ENCODE measurements around the gene LCK. TPM values are rescaled to one million over a fixed set of nuclear protein-coding genes. Genes with fewer than 3 reads are reported as not detected.

LCK gene
- polyA plus RNA-seq, 1 of the 3 experiments (the other 2 are of a cell fraction) = not detected

- Histone ChIP-seq H3K27ac (ENCODE audit: low read depth in 2 of 2, low read length in 1 of 2) (no peak within 1 kb of the TSS), H3K27me3 (ENCODE audit: insufficient read depth) (no peaks in the 10 kb centered on the region), H3K4me2 (peak within 1 kb of the TSS; percentile 44; the same call in 1 of the 2 replicates), H3K36me3 (replicated peaks in 1 of 2; ENCODE audit: control insufficient read depth in 1 of 2, insufficient read depth in 2 of 2, low read length in 1 of 2) (no peaks in the 10 kb centered on the region), H3K9me3 (no peaks in the 10 kb centered on the region), H4K20me1 (ENCODE audit: insufficient read depth) (no peaks in the 10 kb centered on the region), H3K4me1 (ENCODE audit: control insufficient read depth in 1 of 2, insufficient read depth in 2 of 2, low read depth in 1 of 2, low read length in 1 of 2) (peaks cover 7 to 10% of the 10 kb centered on the region in 2 experiments; a peak in 3 of 4 replicates), H3K79me2 (ENCODE audit: insufficient read depth) (no peaks in the 10 kb centered on the region), H3F3A (replicated peaks; ENCODE audit: insufficient read depth) (peaks cover 3% of the 10 kb centered on the region), H3K9me2 (no peaks in the 10 kb centered on the region), H3K4me3 (ENCODE audit: low read depth in 2 of 2, low read length in 1 of 2) (peak within 1 kb of the TSS in 1 of 2 experiments; percentile 47; a peak in 1 of 4 replicates), H3K9ac (no peak within 1 kb of the TSS), H2AFZ (ENCODE audit: low read depth) (peak within 1 kb of the TSS; percentile 19; the same call in 1 of the 2 replicates)
- TF ChIP-seq EZH2phosphoT487 (IDR thresholded peaks at IDR 0.05; ENCODE audit: borderline replicate concordance, low read depth) (no peak), GATA2 (CRISPR knock-in tag; IDR thresholded peaks at IDR 0.05) (no peak), TCF12 (IDR thresholded peaks at IDR 0.05) (no peak), EP300 (IDR thresholded peaks at IDR 0.05; ENCODE audit: borderline replicate concordance in 1 of 2, low read depth in 1 of 2, low read length in 1 of 2) (no peak)
- TF ChIP-seq, protein P1, sequence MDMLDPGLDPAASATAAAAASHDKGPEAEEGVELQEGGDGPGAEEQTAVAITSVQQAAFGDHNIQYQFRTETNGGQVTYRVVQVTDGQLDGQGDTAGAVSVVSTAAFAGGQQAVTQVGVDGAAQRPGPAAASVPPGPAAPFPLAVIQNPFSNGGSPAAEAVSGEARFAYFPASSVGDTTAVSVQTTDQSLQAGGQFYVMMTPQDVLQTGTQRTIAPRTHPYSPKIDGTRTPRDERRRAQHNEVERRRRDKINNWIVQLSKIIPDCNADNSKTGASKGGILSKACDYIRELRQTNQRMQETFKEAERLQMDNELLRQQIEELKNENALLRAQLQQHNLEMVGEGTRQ (IDR thresholded peaks at IDR 0.05; ENCODE audit: borderline replicate concordance, low read depth, low read length) = no peak
- TF ChIP-seq, protein P2, sequence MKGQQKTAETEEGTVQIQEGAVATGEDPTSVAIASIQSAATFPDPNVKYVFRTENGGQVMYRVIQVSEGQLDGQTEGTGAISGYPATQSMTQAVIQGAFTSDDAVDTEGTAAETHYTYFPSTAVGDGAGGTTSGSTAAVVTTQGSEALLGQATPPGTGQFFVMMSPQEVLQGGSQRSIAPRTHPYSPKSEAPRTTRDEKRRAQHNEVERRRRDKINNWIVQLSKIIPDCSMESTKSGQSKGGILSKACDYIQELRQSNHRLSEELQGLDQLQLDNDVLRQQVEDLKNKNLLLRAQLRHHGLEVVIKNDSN (IDR thresholded peaks at IDR 0.05; ENCODE audit: borderline replicate concordance, low read depth) = peak; percentile 43; the same call in 1 of the 2 replicates
- POLR2A ChIA-PET = interaction anchor here (0.5 kb wide), 1 partner anchor 9 kb away, joined by 3 read pairs; no protein-coding TSS in a partner anchor
- no CpG with 5 or more reads among the region's 3 CpGs for WGBS (ENCODE audit: low lambda C conversion rate)
- CTCF ChIA-PET = interaction anchor here (1.0 to 5.4 kb wide), 8 partner anchors 8 to 59 kb away, joined by 3 to 45 read pairs (median 6); partner anchors contain the start of gene CCDC28B
- no peak for DNase-seq
These were observed 4.2 kb upstream of the LCK start, which contains the start of gene FAM167B for GRCh38 chr1:32246888-32247273. TSS of gene FAM167B (plus strand) at chr1:32247222. CDS start at chr1:32247422, 200 bp downstream.

DNA sequence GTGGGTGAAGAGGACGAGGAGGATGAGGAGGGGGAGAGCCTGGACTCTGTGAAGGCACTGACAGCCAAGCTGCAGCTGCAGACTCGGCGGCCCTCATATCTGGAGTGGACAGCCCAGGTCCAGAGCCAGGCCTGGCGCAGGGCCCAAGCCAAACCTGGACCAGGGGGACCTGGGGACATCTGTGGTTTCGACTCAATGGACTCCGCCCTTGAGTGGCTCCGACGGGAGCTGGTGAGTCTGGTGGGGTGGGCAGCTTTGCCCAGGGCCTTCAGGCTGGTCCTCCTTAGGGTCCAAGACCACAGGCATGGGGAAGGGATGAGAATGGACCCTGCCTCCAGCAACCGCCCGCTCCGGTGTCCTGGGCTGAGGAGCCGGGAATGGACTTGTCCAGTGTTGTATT lies 3.6 kb upstream of the LCK start:
- no peaks in the 10 kb centered on the region for H3K27me3 ChIP-seq (ENCODE audit: insufficient read depth)
- peaks cover 5 to 10% of the 10 kb centered on the region in 2 experiments; a peak in 3 of 4 replicates for H3K4me1 ChIP-seq (ENCODE audit: control insufficient read depth in 1 of 2, insufficient read depth in 2 of 2, low read depth in 1 of 2, low read length in 1 of 2)
- 86% methylated on average over 4 of the region's 12 CpGs for WGBS (ENCODE audit: low lambda C conversion rate)
- H3K9ac ChIP-seq = no peak overlapping the region
- TF ChIP-seq, protein P3, sequence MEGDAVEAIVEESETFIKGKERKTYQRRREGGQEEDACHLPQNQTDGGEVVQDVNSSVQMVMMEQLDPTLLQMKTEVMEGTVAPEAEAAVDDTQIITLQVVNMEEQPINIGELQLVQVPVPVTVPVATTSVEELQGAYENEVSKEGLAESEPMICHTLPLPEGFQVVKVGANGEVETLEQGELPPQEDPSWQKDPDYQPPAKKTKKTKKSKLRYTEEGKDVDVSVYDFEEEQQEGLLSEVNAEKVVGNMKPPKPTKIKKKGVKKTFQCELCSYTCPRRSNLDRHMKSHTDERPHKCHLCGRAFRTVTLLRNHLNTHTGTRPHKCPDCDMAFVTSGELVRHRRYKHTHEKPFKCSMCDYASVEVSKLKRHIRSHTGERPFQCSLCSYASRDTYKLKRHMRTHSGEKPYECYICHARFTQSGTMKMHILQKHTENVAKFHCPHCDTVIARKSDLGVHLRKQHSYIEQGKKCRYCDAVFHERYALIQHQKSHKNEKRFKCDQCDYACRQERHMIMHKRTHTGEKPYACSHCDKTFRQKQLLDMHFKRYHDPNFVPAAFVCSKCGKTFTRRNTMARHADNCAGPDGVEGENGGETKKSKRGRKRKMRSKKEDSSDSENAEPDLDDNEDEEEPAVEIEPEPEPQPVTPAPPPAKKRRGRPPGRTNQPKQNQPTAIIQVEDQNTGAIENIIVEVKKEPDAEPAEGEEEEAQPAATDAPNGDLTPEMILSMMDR (IDR thresholded peaks at IDR 0.05) = no peak
- no peak for TF ChIP-seq GABPA (IDR thresholded peaks at IDR 0.05; ENCODE audit: low read depth)
- peaks cover 3% of the 10 kb centered on the region for H3F3A ChIP-seq (replicated peaks; ENCODE audit: insufficient read depth)
- H3K4me2 ChIP-seq = peak overlapping the region; percentile 44; the same call in 1 of the 2 replicates
- DNase-seq = no peak
- no peaks in the 10 kb centered on the region for H3K9me3 ChIP-seq
- no peaks in the 10 kb centered on the region for H3K36me3 ChIP-seq (replicated peaks in 1 of 2; ENCODE audit: control insufficient read depth in 1 of 2, insufficient read depth in 2 of 2, low read length in 1 of 2)
- no peak overlapping the region for H2AFZ ChIP-seq (ENCODE audit: low read depth)
- H3K79me2 ChIP-seq (ENCODE audit: insufficient read depth) = no peaks in the 10 kb centered on the region
- ChIA-PET POLR2A (interaction anchor here (0.5 kb wide), 1 partner anchor 10 kb away, joined by 3 read pairs; no protein-coding TSS in a partner anchor), CTCF (interaction anchor here (1.0 to 5.4 kb wide), 17 partner anchors 9 to 83 kb away, joined by 3 to 45 read pairs (median 6); partner anchors contain the start of genes CCDC28B and IQCC)
- no peak overlapping the region for H3K4me3 ChIP-seq (ENCODE audit: low read depth in 2 of 2, low read length in 1 of 2)
- H3K9me2 ChIP-seq = no peaks in the 10 kb centered on the region
- no peaks in the 10 kb centered on the region for H4K20me1 ChIP-seq (ENCODE audit: insufficient read depth)
- H3K27ac ChIP-seq (ENCODE audit: low read depth in 2 of 2, low read length in 1 of 2) = no peak overlapping the region

Data from SK-N-SH (cell line).